Activated CD8-positive, alpha-beta memory T cell treated with anti-CD3 and anti-CD28 coated beads for 4 hours (primary cell): ENCODE data around the gene DVL2.

Experiments
- DNase-seq, 2 donors: peaks; one replicate each; pipeline ENCODE4 v3.0.0-alpha.2; 2020; ENCODE audit warnings: low read depth in 2 of 2

DVL2 gene

GRCh38 chr17:7234083-7234951 lies at the start of gene DVL2:
TSS of gene DVL2 (minus strand) at chr17:7234517. CDS start at chr17:7234262, 255 bp downstream.
- peak; percentile 89 to 93 for DNase-seq

DNA sequence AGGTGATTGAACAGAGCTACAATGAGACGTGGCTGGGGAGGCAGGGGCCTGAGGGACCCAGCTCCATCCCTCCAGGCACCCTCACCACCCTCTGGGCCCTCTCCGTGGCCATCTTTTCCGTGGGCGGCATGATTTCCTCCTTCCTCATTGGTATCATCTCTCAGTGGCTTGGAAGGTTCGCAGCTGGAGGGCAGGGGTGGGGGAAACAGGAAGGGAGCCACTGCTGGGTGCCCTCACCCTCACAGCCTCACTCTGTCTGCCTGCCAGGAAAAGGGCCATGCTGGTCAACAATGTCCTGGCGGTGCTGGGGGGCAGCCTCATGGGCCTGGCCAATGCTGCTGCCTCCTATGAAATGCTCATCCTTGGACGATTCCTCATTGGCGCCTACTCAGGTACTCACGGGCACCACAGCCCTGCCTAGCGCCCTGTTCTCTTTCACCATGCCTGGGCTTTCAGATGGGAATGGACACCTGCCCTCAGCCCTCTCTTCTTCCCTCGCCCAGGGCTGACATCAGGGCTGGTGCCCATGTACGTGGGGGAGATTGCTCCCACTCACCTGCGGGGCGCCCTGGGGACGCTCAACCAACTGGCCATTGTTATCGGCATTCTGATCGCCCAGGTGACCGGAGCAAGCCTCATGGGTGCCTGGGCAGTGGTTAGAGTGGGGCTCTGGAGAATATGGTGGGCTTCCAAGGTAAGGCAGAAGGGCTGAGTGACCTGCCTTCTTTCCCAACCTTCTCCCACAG lies 49.3 kb upstream of the DVL2 start:
- no peak for DNase-seq

GRCh38 chr17:7282752-7283321 lies 48.5 kb upstream of the DVL2 start:
- no peak for DNase-seq

- DNase-seq, result no peak
Measured at GRCh38 chr17:7281953-7282751, 47.8 kb upstream of the DVL2 start.

DNA sequence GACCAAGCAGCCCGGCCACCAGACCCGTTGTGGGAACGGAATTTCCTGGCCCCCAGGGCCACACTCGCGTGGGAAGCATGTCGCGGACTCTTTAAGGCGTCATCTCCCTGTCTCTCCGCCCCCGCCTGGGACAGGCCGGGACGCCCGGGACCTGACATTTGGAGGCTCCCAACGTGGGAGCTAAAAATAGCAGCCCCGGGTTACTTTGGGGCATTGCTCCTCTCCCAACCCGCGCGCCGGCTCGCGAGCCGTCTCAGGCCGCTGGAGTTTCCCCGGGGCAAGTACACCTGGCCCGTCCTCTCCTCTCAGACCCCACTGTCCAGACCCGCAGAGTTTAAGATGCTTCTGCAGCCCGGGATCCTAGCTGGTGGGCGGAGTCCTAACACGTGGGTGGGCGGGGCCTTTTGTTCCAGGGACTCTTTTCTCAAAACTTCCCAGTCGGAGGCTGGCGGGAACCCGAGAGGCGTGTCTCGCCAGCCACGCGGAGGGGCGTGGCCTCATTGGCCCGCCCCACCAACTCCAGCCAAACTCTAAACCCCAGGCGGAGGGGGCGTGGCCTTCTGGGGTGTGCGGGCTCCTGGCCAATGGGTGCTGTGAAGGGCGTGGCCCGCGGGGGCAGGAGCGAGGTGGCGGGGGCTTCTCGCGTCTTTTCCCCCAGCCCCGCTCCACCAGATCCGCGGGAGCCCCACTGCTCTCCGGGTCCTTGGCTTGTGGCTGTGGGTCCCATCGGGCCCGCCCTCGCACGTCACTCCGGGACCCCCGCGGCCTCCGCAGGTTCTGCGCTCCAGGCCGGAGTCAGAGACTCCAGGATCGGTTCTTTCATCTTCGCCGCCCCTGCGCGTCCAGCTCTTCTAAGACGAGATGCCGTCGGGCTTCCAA lies 47.0 kb upstream of the DVL2 start, which contains the start of gene SLC2A4:
Gene SLC2A4, plus strand, starts transcription at position 645 of the 879 bp plus-strand sequence. Its CDS starts 217 bp downstream, at position 862.
- DNase-seq, result peak; percentile 58 to 79

DNA sequence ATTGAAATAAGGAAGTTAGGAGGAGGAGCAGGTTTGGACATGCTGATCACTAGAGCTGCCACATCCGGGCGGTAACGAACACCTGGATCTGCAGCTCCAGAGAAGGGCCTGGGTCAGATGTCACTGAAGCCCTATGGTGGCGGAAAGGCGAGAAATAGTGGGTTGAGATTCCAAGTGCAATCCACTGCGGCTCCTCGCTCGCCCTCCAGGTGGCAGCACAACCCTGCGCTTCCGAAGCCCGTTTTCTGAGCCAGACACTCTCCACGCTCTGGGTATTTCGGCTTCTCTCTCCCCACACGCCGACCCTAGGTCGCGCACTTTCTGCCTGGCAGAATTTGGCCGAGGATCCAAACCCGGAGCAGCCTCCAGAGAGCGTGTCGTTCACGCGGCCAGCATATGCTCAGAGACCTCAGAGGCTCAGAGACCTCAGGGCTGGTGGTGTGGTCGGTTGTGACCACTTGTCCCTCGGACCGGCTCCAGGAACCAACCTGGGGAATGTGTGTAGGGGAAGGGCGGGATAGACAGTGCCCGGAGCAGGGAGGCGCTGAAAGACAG lies 46.3 kb upstream of the DVL2 start:
- peak; percentile 70 to 74 for DNase-seq

DNA sequence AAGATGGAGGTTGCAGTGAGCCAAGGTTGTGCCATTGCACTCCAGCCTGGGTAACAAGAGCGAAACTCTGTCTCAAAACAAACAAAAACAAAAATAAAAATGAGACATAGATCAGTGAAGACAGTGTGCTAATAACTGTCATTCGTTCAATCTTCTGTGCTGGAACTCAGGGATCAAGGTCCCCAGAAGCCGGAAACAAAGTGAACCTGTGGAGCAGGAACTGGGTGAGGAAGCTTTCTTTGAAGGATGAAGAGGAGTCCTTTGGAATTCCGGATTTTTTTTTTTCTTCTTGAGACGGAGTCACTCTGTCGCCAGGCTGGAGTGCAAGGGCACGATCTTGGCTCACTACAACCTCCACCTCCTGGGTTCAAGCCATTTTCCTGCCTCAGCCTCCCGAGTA lies 45.1 kb upstream of the DVL2 start:
- no peak for DNase-seq

- no peak for DNase-seq
Measured at GRCh38 chr17:7266784-7267183, 32.5 kb upstream of the DVL2 start.

DNA sequence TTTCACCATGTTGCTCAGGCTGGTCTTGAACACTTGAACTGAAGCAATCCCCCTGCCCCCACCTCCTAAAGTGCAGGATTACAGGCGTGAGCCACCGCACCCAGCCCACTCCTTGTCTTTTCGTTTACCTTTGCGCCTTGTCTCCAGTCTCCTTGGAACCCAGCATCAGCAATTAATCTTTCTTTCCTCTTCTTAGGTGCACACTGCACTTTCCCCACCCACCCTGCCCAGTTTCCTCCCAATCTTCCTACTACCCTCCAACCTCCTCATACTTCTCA lies 29.4 kb upstream of the DVL2 start:
- DNase-seq, result no peak

GRCh38 chr17:7262935-7263800 lies 28.9 kb upstream of the DVL2 start:
- DNase-seq, result no peak

GRCh38 chr17:7262192-7262934 lies 28.0 kb upstream of the DVL2 start, which contains the start of gene CLDN7:
TSS of gene CLDN7 (minus strand) at chr17:7262478. CDS start at chr17:7262043, 435 bp downstream.
- no peak for DNase-seq

DNA sequence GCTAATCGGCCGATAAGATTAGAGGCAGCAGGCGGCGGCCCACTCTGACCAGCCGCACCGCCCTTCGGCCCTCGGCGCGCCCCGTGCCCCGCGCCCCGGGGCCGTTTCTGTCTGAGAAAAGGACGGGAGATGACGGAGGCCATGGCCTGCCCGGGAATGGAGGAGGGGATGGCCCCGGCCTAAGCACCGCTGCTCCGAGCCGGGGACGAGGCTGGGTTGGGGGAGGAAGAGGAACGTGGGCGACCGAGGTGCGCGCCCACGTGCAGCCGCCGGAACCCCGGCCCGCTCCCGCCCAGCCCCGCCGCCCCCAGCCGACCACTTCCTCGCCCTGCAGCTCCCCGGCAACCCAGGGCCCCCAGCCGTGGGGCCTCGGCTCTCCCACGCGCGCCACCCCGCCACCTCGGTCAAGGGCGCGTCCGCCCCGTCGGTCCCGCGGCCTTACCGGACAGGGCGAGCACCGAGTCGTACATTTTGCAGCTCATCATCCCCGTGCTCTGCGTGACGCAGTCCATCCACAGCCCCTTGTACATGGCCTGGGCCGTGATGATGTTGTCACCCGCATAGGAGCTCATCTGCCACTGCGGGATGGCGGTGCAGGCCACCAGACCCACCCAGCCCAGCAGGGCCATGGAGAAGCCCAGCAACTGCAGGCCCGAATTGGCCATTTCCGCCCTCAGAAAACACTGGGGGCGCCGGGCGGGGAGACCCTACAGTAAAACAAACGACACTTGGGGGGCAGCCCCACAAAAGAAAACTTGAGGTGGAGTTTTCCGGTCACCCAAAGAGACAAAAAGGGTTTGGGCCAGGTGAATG lies 27.3 kb upstream of the DVL2 start:
- DNase-seq, result no peak

DNA sequence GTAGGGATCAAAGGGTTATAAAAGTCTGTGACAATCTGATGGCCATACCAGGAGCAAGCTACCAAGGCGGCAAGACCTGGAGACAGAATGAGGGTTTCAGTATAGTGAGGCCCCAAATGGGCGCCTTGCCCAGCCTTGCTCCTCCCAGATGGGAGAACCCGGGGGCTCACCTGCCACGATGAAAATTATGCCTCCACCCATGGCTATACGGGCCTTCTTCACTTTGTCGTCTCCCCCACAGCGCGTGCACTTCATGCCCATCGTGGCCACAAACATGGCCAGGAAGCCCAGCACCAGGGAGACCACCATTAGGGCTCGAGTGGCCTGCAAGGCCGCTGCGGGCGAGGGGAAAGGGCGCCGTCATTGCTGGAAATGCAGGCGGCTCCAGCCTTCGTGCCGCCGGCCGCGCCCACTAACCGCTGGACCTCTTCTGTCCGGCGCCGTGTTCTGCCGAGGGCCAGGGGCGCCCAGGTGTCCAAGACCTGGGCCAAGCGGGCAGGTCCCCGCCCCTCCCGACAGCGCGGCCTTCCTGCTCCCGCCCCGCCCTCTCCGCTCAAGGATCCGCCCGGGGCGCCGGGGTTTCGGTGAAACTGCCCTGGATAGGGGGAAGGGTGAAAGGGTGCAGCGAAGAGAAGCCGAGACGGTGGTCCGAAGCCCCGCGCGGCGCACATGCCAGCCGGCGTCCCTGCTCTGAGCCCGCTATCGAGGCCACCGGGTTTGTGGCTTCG lies 26.5 kb upstream of the DVL2 start:
- DNase-seq, result no peak

DNA sequence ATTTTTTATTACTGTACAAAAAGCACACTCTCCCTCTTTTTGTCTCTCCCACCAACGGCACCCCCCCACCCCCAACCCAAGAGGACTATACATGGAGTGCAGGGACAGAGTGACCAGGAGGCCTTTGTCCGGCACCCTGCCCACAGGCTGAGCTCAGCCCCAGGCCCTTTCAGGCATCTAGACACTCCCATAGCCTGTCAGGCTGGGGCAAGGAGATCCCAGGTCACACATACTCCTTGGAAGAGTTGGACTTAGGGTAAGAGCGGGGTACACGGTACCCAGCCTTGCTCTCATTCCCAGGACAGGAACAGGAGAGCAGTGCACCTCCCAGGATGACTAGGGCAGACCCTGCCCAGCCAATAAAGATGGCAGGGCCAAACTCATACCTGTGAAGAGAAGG lies 25.8 kb upstream of the DVL2 start:
- no peak for DNase-seq

DNA sequence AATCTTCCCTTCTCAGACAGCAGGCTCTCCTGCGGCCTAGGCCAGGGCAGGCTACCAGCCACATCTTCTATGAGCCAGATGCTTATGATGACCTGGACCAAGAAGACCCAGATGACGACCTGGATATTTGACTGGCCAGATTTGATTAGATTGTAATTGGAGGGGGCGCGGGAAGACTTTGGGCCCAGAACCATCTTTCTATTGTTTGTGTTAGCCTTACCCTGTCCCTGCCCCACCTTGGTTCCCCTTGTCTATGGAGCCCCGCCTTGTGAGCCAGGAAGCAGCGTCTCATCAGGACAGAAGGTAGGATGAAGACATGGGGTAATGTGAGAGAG lies 25.2 kb upstream of the DVL2 start:
- DNase-seq, result no peak

DNA sequence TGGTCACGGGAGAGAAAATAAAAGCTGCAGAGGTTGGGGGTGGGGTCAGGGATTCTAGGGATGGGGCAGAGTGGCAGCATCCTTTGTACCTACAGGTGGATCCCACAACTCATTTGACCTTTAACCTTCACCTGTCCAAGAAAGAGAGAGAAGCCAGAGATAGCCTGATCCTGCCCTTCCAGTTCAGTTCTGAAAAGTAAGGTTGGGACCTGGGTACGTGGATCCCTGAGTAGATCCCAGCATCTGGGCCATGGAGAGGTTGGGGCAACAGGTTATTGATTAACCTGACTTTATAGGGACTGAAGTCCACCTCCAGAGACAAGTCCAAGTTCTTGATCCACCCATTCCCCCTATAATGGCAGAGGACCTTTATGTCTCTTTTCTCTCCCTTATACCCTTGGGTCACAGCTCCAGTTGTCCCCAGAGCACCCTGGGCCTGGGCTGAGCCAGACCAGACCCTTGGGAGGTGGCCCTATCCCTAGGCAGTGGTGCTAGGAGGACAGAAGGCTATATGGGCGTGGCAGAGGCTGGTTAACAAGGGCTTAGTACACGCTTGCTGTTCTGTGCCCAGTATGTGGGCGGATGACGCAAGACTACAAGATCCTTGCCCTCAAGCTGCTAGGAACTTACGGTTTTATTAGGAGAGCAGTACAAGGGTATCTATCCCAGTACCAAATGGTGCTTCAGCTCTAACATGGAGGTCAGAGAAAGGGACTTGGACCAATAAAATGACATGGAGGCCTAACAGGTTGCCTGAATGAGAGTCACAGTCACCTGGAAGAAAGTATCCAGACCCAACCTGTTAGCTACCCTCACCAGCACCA lies 24.6 kb upstream of the DVL2 start:
- DNase-seq, result no peak
